GM13977 (cell line): ENCODE measurements around the gene FARP1.

Source experiments
- DNase-seq: peaks from one replicate; pipeline ENCODE4 v3.0.0; 2012; ENCODE audit warnings: low spot score
- CTCF ChIP-seq: IDR thresholded peaks from 2 replicates; pipeline ENCODE4 v1.5.1; 2012; ENCODE audit warnings: mild to moderate bottlenecking, control low read depth; ENCODE audit not compliant: insufficient read depth; ENCODE audit errors: extremely low read depth, missing control alignments
- in situ Hi-C: fragments of 300-500 bp; cut with MboI; formaldehyde crosslinking; loops from one replicate; pipeline ENCODE4 v1.12.0; 2022; ENCODE audit warnings: low sequenced_read_pairs, low pct_unique_long_range_greater_than_20kb, mixed read lengths, inconsistent platforms; ENCODE audit not compliant: unreplicated experiment

FARP1 gene

GRCh38 chr13:98342953-98343352, 200.1 kb downstream of the FARP1 start:
- in situ Hi-C loops: no loop called here
- TF ChIP-seq CTCF: no peak
- DNase-seq: no peak

- TF ChIP-seq CTCF: no peak
- in situ Hi-C loops: no loop called here
- DNase-seq: no peak
Observed at GRCh38 chr13:98343461-98343860, 200.6 kb downstream of the FARP1 start.

GRCh38 chr13:98344392-98344791, 201.5 kb downstream of the FARP1 start:
- in situ Hi-C loops: no loop called here
- no peak for TF ChIP-seq CTCF
- no peak for DNase-seq

GRCh38 chr13:98345107-98345935, 202.4 kb downstream of the FARP1 start:
- in situ Hi-C loops: no loop called here
- no peak for DNase-seq
- no peak for TF ChIP-seq CTCF

DNA sequence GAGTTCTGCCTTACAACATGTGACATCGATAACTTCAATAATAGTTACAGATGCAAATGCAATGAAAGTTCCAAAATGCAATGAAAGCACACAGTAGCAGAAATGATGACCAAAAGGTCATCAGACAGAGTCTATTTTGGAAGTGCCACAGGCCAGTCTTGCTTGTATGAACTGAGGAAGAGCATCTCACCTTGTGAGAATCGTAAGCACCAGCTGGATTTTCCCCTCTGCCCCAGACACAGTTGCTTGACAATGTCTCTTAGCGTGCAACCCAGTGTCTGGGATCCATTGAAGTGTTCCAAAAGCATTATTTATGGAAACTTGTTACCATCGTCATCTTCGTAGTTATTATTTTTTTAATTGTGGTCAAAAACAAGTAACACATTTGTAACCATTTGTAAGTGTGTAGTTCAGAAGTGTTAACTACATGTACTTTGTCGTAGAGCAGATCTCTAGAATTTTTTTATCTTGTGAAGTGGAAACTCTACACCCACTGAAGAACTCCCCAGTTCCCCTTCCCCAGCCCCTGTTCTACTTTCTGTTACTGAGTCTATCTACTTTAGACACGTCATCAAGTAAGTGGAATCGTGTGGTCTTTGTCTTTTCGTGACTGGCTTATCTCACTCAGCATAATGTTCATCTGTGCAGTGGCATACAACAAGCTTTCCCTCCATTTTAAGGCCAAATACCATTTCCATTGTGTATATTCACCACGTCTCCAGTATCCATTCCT, 204.2 kb downstream of the FARP1 start:
- no peak for TF ChIP-seq CTCF
- in situ Hi-C loops: no loop called here
- DNase-seq: no peak

- in situ Hi-C loops: no loop called here
- DNase-seq: no peak
- no peak for TF ChIP-seq CTCF
Observed at GRCh38 chr13:98347756-98348155, 204.9 kb downstream of the FARP1 start.
